B cell (primary cell): ENCODE measurements around the gene SLC24A3. TPM values are rescaled to one million over a fixed set of nuclear protein-coding genes. Genes with fewer than 3 reads are reported as not detected.

Experiments used
- ATAC-seq: fragments of 200-7000 bp; cut with Tn5 transposase; one replicate; pipeline ENCODE4 v1.10.0; 2021; ENCODE audit warnings: low read depth, mild to moderate bottlenecking, moderate number of reproducible peaks, moderate library complexity
- CTCF ChIA-PET: fragments of 350-600 bp; sonication (Branson Sonifier 250); formaldehyde crosslinking; loops from one replicate; lab custom pipeline; 2021; ENCODE audit warnings: antibody characterized with exemption, inconsistent platforms; lab: Charles Lee
- POLR2A ChIA-PET: fragments of 350-600 bp; sonication (Branson Sonifier 250); formaldehyde crosslinking; loops from one replicate; lab custom pipeline; 2021; ENCODE audit warnings: antibody characterized with exemption; lab: Charles Lee
- DNase-seq: peaks from one replicate; pipeline ENCODE4 v3.0.0; 2013
- H2AFZ ChIP-seq: 2 replicates; pipeline ENCODE4 v1.6.1; 2012; ENCODE audit warnings: mild to moderate bottlenecking, low read depth, low read length; ENCODE audit not compliant: insufficient read depth, poor library complexity, severe bottlenecking
- H3K27ac ChIP-seq, 2 donors: 1 replicate in 1 of 2; 2 replicates in 1 of 2; pipeline ENCODE4 v1.5.1; 2012 to 2013; ENCODE audit warnings: low read length in 2 of 2, mild to moderate bottlenecking in 2 of 2, moderate library complexity in 1 of 2
- H3K27me3 ChIP-seq, 4 experiments: fragments of 200-600 bp in 1 of 4; sonication (generic) in 1 of 4; replicated peaks in 1 of 4; 1 replicate in 2 of 4; 2 replicates in 2 of 4; pipeline versions ENCODE4 v1.6.1 to v1.7.0; 2013 to 2016; ENCODE audit warnings: low read length in 3 of 4, mild to moderate bottlenecking in 2 of 4, mixed read lengths in 1 of 4, moderate library complexity in 1 of 4; ENCODE audit not compliant: insufficient read depth in 4 of 4, control insufficient read depth in 3 of 4; ENCODE audit errors: control extremely low read depth in 1 of 4
- H3K36me3 ChIP-seq, 2 experiments: replicated peaks in 1 of 2; 1 replicate in 1 of 2; 2 replicates in 1 of 2; pipeline versions ENCODE4 v1.6.1 to v1.7.1; 2013; ENCODE audit warnings: low read length in 1 of 2; ENCODE audit not compliant: insufficient read depth in 2 of 2, control insufficient read depth in 1 of 2; ENCODE audit errors: control extremely low read depth in 1 of 2, extremely low read depth in 1 of 2
- H3K4me1 ChIP-seq, 2 donors: fragments of 200-600 bp in 1 of 2; sonication (generic) in 1 of 2; 1 replicate in 1 of 2; 2 replicates in 1 of 2; pipeline versions ENCODE4 v1.5.1 to v1.6.1; 2013 to 2017; ENCODE audit warnings: low read length in 2 of 2; ENCODE audit not compliant: control insufficient read depth in 2 of 2, insufficient read depth in 2 of 2
- H3K4me2 ChIP-seq: replicated peaks from 2 replicates; pipeline ENCODE3; 2012; ENCODE audit warnings: mild to moderate bottlenecking, low read depth, low read length; ENCODE audit not compliant: poor library complexity, severe bottlenecking
- H3K4me3 ChIP-seq, 5 experiments: fragments of 200-600 bp in 1 of 5; sonication (generic) in 1 of 5; 1 replicate in 3 of 5; 2 replicates in 2 of 5; pipeline versions ENCODE4 v1.5.1 to v1.7.0; 2011 to 2016; ENCODE audit warnings: low read length in 4 of 5, mild to moderate bottlenecking in 4 of 5, low read depth in 2 of 5, control low read depth in 1 of 5, moderate library complexity in 1 of 5; ENCODE audit not compliant: insufficient read depth in 1 of 5; ENCODE audit errors: control extremely low read depth in 1 of 5, extremely low read depth in 1 of 5
- H3K79me2 ChIP-seq: fragments of 200-600 bp; sonication (generic); one replicate; pipeline ENCODE4 v1.6.0; 2016; ENCODE audit warnings: low read length; ENCODE audit not compliant: control insufficient read depth, insufficient read depth
- H3K9ac ChIP-seq: fragments of 200-600 bp; sonication (generic); 2 replicates; pipeline ENCODE4 v1.6.1; 2017; ENCODE audit warnings: mild to moderate bottlenecking, low read length, moderate library complexity
- H3K9me3 ChIP-seq, 3 donors: one replicate each; pipeline versions ENCODE4 v1.6.1 to v1.7.1; 2013; ENCODE audit warnings: low read length in 2 of 3; ENCODE audit not compliant: control insufficient read depth in 2 of 3, insufficient read depth in 1 of 3; ENCODE audit errors: control extremely low read depth in 1 of 3
- H4K20me1 ChIP-seq: 2 replicates; pipeline ENCODE4 v1.6.0; 2012; ENCODE audit warnings: mild to moderate bottlenecking, low read length; ENCODE audit not compliant: insufficient read depth, control insufficient read depth, poor library complexity, severe bottlenecking
- H3K27ac Mint-ChIP-seq: one replicate; pipeline ENCODE4 v1.8.0; 2021; ENCODE audit warnings: mixed read lengths
- H3K27me3 Mint-ChIP-seq: one replicate; pipeline ENCODE4 v1.8.0; 2021; ENCODE audit warnings: mixed read lengths
- H3K4me1 Mint-ChIP-seq: one replicate; pipeline ENCODE4 v1.8.0; 2021; ENCODE audit warnings: mixed read lengths
- H3K4me3 Mint-ChIP-seq: one replicate; pipeline ENCODE4 v1.8.0; 2021; ENCODE audit warnings: mixed read lengths
- H3K9me3 Mint-ChIP-seq: one replicate; pipeline ENCODE4 v1.8.0; 2022; ENCODE audit warnings: mixed read lengths; ENCODE audit not compliant: insufficient read depth
- EZH2 ChIP-seq: IDR thresholded peaks from 2 replicates; pipeline ENCODE4 v1.6.1; 2012; ENCODE audit warnings: borderline replicate concordance, low read depth, mild to moderate bottlenecking, moderate library complexity, low read length; ENCODE audit not compliant: insufficient read depth, poor library complexity, severe bottlenecking
- WGBS: methylation state at CpG from one replicate; pipeline ENCODE4 v1.1.5; 2013; ENCODE audit warnings: missing lambda C conversion rate; ENCODE audit not compliant: insufficient coverage; 5-methylcytosine and 5-hydroxymethylcytosine counted together
- intact Hi-C: fragments of 100-400 bp; cut with micrococcal nuclease; formaldehyde crosslinking; loops from one replicate; pipeline ENCODE4 v1.10.0; 2022
- polyA plus RNA-seq: library from polyadenylated mRNA; depleted of rRNA; stranded (reverse); fragments of >200 nt; gene quantifications from 2 replicates; pipeline ENCODE4 v1.2.3, GENCODE V29; 2012
- total RNA-seq, 2 donors: library from RNA; stranded (reverse); fragments of 120-200 nt in 1 of 2; gene quantifications; 1 replicate in 1 of 2; 2 replicates in 1 of 2; pipeline versions ENCODE4 v1.2.3 to v1.2.4, GENCODE V29; 2013 to 2022
- TF ChIP-seq, protein P1 (sequence below): fragments of 200-600 bp; IDR thresholded peaks from one replicate; pipeline ENCODE4 v1.8.0; 2022; ENCODE audit warnings: antibody characterized with exemption, mild to moderate bottlenecking

SLC24A3 gene
- total and polyA plus RNA-seq, 2 donors (not counting 1 experiment from before 2014, with no cell fraction given) = not detected

DNA sequence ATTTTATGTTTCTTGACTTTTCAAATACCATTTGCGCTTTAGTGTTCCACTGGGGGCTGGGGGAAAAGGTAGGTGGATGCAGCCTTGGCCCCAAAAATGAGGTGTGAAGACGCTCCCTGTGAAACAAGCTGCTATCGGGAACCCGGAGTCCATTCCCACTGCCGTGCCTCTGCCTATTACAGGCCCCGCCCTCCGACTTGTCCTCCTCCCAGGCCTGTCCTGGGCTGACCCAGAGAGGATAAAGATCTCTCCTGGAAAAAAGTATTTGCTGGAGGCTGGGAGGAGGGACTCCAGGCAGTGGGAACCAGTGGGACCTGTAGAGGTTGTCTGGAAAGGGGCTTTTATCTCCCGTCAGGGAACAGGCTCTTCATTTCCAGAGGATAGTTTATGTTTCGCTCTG lies 215.0 kb downstream of the SLC24A3 start:
- no peaks in the 10 kb centered on the region for H3K9me3 ChIP-seq
- intact Hi-C loops = no loop called here
- no peaks in the 10 kb centered on the region for H3K4me1 ChIP-seq
- H3K27me3 ChIP-seq = no peaks in the 10 kb centered on the region
- no peaks in the 10 kb centered on the region for H3K36me3 ChIP-seq
- H3K27ac Mint-ChIP-seq = no peak overlapping the region
- TF ChIP-seq, protein P1, sequence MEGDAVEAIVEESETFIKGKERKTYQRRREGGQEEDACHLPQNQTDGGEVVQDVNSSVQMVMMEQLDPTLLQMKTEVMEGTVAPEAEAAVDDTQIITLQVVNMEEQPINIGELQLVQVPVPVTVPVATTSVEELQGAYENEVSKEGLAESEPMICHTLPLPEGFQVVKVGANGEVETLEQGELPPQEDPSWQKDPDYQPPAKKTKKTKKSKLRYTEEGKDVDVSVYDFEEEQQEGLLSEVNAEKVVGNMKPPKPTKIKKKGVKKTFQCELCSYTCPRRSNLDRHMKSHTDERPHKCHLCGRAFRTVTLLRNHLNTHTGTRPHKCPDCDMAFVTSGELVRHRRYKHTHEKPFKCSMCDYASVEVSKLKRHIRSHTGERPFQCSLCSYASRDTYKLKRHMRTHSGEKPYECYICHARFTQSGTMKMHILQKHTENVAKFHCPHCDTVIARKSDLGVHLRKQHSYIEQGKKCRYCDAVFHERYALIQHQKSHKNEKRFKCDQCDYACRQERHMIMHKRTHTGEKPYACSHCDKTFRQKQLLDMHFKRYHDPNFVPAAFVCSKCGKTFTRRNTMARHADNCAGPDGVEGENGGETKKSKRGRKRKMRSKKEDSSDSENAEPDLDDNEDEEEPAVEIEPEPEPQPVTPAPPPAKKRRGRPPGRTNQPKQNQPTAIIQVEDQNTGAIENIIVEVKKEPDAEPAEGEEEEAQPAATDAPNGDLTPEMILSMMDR = no peak
- no peak for TF ChIP-seq EZH2
- H4K20me1 ChIP-seq = no peaks in the 10 kb centered on the region
- no peak overlapping the region for H3K4me3 ChIP-seq
- H3K9me3 Mint-ChIP-seq = no peaks in the 10 kb centered on the region
- no peaks in the 10 kb centered on the region for H3K79me2 ChIP-seq
- peaks cover 3% of the 10 kb centered on the region for H3K27me3 Mint-ChIP-seq
- no peak overlapping the region for H3K4me3 Mint-ChIP-seq
- POLR2A ChIA-PET = no interaction called here
- CTCF ChIA-PET = no interaction called here
- ATAC-seq = no peak
- no peak for DNase-seq
- no peak overlapping the region for H3K4me2 ChIP-seq
- H2AFZ ChIP-seq = no peak overlapping the region
- WGBS = 84% methylated on average over 6 of the region's 9 CpGs
- no peak overlapping the region for H3K9ac ChIP-seq
- peaks cover 8% of the 10 kb centered on the region for H3K4me1 Mint-ChIP-seq
- H3K27ac ChIP-seq = no peak overlapping the region

DNA sequence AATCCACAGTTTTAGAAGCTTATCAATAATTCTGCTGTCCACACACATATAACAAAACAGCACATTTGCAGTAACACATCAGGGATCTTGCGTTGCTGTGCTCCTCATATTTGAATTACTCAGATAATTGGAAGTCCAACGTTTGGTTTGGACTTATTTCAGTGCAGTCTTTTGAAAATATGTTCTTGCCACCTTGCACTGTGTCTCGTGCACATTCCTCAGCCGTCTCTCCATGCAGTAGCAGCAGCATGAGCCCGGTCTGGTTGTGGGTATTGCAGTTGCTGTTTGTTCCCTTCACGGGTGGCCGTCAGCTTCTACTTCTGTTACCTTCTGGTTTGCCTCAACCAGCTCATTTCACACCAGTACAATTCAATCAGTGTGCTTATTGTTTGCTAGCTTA lies 215.5 kb downstream of the SLC24A3 start:
- WGBS = 77% methylated on average over 6 of the region's 7 CpGs
- Histone ChIP-seq H3K4me2 (no peak overlapping the region), H3K36me3 (no peaks in the 10 kb centered on the region), H2AFZ (no peak overlapping the region), H3K9me3 (no peaks in the 10 kb centered on the region), H3K4me1 (no peaks in the 10 kb centered on the region), H4K20me1 (no peaks in the 10 kb centered on the region), H3K27me3 (no peaks in the 10 kb centered on the region), H3K27ac (no peak overlapping the region), H3K4me3 (no peak overlapping the region), H3K9ac (no peak overlapping the region), H3K79me2 (no peaks in the 10 kb centered on the region)
- Mint-ChIP-seq H3K27ac (no peak overlapping the region), H3K4me1 (peaks cover 8% of the 10 kb centered on the region), H3K4me3 (no peak overlapping the region), H3K27me3 (peaks cover 3% of the 10 kb centered on the region), H3K9me3 (no peaks in the 10 kb centered on the region)
- CTCF ChIA-PET = no interaction called here
- ATAC-seq (no peak), DNase-seq (no peak)
- POLR2A ChIA-PET = no interaction called here
- TF ChIP-seq, protein P1 = no peak
- TF ChIP-seq EZH2 = no peak
- intact Hi-C loops = no loop called here
